ENCODE results near the gene CYTH1.
"Not testable (repeated sequence)": the region's sequence is repeated elsewhere in the genome, so short reads cannot be mapped to it uniquely, and the experiment has no call there.

Gene CYTH1

DNA sequence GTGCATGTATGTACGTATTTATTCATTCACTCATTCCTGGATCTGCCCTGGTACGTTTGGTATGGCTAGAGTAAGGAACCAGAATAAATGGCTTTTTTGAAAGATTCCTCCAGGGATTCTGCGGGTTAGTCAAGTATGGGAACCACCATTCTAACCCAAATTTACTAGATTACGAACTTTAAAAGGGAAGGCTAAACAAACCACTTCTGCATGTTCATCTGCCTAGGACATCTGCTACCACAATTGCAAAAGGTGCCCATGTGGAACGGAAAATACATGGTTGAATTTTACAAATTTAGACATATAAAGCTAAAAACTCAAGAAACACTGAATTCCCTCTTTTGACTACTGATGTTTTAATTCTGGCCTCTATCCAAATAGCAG lies 22.1 kb downstream of the CYTH1 start:
- no peak for DNase-seq (ENCODE audit: low spot score)

DNA sequence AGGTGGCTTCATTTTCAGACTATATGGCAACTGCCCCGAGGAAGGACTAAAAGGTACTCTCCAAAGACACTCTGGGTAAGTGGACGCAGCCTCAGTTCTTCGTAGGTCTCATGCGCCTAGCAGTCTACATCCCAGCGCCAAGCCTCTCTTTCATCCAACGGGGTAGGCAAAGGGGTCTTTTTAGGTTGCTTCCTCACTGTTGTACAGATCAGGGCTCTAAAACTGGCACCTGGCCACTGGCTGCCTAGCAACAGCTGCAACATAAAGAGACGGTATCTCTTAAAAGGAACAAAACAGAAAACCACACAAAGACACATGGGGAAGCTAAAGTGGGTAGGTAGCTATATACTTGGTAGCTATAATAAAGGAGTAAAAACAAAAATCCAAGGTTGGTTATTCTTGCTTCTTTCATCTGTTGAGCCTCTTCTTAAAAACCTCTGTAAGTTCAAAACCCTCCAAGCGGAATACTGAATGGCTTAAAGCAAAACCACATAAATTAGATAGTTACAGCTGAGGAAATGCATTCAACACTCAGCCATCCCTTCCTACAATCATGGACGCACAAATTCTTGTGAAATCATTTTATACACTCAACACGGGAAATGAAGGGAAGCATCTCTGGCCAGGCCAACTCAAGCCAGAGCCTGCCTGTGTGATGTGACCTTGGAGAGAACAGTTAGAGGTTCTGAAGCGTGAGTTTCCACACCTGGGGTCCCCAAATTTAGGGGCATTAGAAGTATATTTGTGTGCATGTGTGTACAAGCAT lies 22.7 kb downstream of the CYTH1 start:
- no peak for DNase-seq (ENCODE audit: low spot score)

DNA sequence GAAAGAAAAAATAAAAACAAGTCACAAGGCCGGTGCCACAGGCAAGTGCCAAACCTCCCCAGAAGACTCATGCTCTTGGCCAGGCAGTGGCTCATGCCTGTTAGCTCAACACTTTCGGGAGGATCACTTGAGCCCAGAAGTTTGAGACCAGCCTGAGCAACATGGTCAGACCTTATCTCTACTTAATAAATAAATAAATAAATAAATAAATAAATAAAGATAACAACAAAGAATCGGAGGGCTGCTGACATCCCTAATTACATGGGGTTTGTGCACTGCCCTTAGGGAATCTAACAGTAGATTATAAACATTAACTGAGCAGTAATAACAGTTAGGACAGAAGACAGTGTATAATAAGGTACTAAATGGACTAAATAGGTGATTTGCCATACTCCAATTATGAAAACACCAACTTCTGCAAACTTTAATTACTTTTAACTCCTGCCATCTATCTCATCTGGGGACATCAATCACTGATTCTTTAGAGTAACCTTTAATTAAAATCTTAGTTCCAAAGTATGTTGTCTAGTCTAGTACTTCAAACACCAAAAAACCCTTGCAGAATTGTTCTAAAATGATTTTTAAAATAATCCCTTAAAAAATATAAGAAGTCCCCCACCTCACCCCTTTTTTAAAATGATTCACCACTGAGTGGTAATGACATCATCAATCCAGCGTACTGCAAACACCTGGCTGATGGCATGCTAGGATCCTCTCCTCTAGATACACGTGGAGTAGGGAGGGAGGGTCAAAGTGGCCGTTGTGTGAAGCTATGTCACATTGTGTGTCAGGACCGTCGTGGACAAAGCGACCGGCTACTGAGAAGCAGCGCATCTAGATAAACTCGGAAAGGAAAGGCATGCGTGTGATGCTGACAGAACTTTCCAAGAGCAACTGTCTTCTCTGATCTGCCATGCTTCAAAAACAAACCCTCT lies 28.5 kb downstream of the CYTH1 start:
- DNase-seq (ENCODE audit: low spot score), result no peak

DNA sequence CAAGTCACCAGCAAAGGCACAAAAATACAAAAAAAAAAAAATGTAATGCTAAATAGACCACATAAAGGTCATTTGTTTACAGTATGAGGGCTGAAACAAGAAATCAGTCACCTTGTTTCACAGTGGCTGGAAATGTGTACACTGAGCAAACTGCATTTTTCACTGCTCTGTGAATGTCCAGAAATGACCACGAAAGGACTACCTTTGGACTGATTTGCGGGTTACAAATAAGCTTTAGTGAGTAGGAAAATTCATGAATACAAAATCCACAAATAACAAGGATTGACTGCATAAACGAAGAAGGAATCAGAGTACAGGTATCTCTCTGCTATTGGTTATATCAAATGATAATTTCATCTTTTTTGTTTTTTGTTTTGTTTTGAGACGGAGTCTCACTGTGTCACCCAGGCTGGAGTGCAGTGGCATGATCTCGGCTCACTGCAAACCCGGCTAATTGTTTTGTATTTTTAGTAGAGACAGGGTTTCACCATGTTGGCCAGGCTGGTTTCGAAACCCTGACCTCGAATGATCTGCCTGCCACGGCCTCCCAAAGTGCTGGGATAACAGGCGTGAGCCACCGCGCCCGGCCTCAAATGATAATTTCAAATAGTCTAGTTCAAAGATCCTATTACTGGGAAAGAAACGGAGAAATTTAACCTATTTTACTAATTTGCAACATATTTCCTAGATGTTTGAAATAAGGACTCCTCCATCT lies 30.5 kb downstream of the CYTH1 start:
- DNase-seq (ENCODE audit: low spot score), result no peak

DNA sequence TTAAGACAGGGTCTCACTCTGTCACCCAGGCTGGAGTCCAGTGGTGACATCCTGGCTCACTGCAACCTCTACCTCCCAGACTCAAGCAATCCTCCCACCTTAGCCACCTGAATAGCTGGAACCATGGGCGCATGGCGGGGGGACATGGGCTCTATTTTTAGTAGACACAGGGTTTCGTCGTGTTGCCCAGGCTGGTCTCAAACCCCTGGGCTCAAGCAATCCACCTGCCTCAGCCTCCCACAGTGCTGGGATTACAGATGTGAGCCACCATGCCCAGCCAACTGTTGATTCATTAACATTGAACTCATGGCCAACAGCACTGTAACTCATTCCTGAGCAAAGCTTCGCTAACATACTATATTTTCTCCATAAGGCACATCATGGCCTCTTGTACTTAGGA lies 31.1 kb downstream of the CYTH1 start:
- not testable (repeated sequence) for DNase-seq (ENCODE audit: low spot score)

DNA sequence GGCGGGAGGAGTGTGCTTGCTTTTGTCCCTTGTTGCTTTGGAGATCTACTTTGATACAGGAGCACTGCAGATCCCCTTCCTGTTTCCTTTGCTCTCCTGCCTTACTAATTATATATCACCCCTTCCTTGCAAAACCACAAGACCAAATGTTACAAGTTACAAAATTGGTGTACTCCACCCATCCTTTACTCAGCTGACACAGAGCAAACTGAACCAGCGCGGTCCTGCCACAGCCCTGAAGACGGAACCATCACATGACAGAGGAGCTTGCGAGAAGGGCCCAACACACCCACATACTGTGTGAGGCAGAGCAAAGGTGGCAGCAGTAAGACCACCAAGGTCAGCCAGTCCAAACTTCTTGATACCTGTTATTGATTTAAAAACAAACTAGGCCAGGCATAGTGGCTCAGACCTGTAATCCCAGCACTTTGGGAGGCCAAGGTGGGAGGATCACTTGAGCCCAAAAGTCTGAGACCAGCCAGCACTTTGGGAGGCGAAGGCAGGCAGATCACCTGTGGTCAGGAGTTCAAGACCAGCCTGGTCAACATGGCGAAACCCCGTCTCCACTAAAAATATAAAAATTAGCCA lies 33.2 kb downstream of the CYTH1 start:
- peak; percentile 67 for DNase-seq (ENCODE audit: low spot score)

DNA sequence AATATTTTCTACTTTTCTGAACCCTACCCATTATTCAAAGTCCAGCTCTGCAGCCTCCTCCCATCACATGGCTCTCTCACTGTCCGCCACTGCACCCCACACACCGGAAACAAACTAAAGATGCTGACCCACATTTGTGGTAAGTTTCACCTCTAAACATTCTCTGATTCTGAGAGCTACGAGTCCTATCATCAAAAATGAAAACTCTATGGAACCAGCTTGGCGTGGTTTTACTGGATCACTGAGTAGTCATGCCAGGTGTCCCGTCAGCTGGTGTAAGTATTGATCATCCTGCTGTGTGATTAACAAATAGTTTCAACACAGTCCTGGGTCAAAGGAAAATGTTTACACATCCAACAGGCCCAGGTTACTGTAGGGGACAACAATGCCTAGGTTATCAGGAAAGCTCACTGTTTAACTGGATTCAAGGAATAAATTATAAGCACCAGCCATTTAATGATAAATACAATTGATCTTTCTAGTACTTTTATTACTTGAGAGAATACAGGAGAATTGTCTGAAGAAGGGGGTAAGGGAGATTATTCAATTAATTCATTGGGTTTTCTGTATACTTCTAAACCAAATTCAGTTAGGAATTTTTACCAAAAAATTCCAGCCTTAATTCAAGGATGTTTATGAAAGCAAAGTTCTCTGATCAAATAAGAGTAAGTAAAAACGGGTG lies 33.9 kb downstream of the CYTH1 start:
- DNase-seq (ENCODE audit: low spot score), result no peak

DNA sequence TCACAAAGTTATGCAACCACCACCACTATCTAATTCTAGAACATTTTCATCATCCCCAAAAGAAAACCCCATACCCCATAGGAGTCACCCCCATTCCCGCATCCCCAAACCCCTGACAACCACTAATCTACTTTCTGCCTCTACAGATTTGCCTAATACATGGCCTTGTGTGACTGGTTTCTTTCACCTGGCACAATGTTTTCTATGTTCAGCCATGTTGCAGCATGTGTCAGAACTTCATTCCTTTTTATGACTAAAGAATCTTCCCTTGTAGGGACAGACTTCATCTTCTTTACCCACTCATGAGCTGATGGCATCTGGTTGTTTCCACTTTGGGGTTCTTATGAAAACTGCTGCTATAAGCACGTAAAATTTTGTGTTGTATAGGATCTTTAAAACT lies 34.6 kb downstream of the CYTH1 start:
- DNase-seq (ENCODE audit: low spot score), result no peak

DNA sequence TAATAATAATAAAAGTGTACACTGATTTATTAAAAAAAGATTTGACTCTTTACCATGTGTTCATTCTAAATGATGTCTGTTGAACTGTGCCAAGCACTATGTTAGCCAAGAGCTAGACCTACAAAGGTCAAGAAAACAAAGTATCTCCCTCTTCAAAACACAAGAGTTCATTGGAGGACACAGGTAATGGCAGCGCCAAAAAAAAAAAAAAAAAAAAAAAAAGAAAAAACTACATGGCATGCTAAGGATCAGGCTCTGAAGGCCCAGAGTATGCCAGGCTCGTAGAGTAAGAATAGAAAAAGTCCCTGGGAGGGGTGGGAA lies 35.2 kb downstream of the CYTH1 start:
- no peak for DNase-seq (ENCODE audit: low spot score)

DNA sequence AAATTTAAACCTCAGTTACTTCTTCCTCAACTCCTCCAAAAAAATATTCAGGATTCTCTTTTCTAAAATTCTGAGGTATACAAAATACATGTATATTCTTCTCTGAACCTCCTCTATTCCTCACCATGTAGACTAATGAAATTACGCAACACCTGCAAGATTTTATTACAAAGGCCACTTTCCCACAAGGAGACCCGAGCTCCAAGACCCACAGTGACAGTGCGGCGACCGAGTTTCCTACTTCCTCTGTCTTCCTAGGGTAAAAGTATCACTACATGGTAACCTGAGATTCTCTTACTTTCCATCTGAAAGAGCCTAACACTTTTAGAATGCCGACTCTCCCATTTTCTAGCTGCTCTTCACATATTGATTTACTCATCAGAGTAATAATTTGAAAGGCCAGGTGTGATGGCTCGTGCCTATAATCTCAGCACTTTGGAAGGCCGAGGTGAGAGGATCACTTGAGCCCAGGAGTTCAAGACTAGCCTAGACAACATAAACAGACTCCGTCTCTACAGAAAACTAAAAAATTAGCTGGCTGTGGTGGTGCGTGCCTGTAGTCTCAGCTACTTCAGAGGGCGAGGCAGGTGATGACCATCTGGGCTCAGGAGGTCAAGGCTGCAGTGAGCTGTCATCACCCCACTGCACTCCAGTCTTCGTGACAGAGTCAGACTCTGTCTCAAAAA lies 35.7 kb downstream of the CYTH1 start:
- no peak for DNase-seq (ENCODE audit: low spot score)

DNA sequence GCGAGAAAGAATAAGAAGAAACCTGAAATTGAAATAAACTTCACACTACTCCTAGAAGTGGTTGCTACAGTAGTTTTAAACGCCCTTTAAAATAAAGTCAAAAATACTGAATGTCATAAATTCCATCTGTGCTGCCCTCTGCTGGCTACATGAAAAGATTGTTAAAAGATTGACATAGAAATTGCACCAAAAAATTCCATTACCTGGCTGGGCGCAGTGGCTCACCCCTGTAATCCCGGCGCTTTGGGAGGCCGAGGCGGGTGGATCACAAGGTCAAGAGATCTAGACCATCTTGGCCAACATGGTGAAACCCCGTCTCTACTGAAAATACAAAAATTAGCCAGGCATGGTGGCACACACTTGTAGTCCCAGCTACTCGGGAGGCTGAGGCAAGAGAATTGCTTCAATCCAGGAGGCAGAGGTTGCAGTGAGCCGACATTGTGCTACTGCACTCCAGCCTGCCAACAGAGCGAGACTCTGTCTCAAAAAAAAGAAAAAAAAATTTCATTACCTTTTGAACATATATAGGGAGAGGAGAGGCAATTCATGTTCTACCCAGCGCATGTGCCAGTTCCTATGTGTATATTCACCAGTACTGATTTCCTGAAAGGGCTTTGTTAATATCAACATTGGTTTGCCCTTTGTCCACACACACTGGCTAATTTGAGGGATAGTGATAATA lies 36.5 kb downstream of the CYTH1 start:
- peak; percentile 65 for DNase-seq (ENCODE audit: low spot score)

DNA sequence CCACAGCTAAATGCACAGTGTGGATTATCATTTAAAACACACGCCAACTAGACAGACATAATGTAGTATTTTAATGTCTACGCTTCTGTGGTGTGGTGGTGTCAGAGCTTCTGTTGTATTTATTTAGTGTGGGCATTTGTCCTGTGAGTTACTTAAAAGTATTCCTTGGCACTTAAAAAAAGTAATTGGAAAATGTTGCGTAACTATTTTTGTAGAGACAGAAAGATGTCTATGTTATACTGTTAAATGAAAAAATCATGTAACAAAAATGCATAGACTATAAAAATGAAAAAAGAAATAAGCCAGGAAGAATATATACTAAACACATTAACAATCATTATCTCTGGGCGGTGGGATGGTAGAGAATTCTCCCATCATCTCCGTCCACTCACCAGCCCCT lies 39.2 kb downstream of the CYTH1 start:
- no peak for DNase-seq (ENCODE audit: low spot score)

DNA sequence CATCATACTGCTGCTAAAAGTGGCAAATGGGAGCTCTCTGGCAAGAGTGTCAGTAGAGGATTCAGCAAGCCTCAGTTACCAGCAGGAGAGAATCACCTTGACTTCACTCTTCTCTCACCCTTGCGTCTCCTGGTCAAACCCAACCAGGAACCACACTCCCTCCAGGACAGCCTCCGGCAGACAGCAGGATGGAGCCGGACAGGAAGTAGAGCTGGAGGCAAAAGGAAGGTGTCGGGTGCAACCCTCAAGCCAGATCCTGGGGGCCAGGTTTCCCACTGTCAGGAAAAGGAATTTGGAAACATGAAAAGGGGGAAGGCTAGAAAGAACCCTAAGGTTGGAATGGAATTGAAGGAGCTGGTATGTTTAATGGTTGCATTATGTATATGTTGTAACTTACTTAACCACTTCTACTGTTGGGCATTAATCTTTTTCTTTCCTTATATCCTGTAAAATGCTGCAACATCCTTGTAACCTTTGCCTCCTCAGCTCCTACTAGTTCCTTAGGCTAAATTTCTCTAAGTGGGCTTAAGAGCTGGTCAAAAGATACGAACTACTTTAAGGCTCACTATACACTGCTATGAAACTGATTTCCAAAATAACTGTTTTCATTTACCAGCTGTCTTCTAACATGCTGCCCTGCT lies 40.3 kb downstream of the CYTH1 start:
- DNase-seq (ENCODE audit: low spot score), result no peak

DNA sequence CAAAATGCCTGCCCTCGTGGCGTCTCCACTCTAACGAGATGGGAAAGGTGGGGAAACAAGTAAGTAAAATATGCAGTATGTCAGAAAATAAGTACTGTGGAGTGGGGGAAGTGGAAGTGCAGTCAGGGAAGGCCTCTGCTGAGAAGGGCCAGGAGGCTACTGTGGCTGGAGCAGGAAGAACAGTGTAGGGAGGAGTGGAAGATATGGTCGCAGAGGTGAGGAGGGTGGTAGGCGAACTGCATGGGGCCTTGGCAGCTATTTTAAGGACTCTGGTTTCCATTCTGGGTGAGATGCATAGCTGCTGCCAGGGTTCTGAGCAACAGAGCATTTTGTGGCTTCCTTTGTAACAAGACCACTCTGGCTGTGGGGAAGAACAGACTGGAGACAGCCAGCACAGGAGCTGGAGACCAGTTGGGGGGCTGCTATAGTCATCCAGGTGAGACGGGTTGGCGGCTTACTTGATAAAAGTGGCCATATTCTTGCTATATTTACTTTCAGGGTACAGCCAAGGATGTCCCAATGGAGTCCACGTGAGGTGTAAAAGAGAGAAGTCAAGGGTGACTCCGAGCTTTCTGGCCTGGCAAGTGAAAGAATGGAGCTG lies 42.6 kb downstream of the CYTH1 start:
- DNase-seq (ENCODE audit: low spot score), result no peak

DNA sequence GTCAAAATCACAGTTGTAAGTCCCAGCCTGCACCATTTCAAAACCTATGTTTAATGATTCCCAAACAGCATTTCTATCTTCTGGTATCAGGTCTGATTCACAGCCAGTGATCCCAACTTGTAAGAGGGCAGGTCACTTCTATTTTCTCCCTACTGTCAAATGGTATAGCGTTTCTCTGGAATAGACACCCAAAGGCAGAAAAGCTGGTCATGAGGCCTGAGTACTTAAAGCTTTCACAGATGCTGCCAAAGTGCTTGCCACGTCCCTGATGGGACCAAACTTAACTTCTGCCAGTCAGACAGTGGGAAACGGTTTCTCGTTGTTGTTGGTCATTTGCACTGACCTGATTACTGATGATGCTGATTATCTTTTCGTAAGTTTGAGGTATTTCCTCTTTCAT lies 43.4 kb downstream of the CYTH1 start:
- DNase-seq (ENCODE audit: low spot score), result no peak

DNA sequence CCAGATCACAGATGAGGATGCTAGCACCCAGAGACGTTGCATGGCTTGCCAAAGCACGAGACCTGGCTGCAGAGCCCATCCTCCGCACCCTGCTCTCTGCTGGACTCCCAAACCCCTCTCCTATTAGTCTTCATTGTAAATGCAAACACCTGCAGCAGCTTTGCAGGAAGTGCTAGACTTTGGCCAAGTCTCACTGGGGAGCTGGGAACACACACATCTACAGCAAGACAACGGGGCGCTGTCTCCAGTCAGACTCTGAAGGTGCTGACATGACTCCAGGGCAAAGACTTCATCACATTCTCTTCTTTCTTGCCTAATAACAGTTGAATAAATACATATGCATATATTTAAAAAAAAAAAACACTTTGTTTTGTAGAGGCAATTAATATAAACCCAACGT lies 43.8 kb downstream of the CYTH1 start:
- no peak for DNase-seq (ENCODE audit: low spot score)

DNA sequence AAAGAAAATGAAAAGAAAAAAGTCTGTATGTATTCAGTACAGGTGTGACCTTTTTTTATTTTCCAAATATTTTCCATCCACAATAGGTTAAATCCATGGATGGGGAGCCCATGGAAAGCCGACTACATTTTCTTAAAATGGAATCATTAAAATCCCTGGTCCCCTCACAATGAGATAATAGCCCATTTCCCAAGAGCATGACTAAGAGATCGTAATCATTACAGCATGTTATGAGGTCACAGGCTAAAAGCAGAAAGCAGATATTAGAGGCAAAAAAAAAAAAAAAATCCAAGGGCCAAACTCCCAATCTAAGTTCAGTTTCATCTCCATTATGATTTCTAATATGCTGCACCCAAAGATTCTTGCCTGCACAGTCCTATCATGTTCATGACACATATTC lies 44.7 kb downstream of the CYTH1 start:
- no peak for DNase-seq (ENCODE audit: low spot score)

DNA sequence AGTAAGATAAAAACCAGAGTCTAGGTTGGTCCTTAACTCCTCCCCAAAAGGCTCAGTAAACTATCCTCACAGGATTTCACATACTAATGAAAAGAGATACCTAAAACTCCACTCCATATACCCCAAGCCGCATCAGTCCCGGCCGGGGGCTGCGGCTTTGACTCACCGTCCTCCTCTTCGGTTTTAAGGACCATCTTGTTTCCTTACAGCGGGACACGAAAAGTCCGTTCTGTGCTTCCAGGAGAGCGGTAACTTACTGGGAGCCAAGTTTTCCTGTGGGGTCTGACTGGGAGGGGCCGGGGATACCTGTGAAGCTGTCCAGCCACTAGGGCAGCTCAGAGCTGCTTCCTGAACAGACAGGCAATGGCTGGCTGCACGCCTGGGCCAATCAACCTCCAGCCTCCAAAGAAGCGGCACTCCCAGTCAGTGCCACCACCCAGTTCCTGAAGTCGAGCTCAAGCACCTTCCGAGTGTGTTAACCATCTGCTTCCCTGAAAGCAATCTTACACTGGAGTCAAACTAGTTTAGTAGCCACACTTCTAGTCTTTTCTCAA lies 45.5 kb downstream of the CYTH1 start:
- peak; percentile 67 for DNase-seq (ENCODE audit: low spot score)

DNA sequence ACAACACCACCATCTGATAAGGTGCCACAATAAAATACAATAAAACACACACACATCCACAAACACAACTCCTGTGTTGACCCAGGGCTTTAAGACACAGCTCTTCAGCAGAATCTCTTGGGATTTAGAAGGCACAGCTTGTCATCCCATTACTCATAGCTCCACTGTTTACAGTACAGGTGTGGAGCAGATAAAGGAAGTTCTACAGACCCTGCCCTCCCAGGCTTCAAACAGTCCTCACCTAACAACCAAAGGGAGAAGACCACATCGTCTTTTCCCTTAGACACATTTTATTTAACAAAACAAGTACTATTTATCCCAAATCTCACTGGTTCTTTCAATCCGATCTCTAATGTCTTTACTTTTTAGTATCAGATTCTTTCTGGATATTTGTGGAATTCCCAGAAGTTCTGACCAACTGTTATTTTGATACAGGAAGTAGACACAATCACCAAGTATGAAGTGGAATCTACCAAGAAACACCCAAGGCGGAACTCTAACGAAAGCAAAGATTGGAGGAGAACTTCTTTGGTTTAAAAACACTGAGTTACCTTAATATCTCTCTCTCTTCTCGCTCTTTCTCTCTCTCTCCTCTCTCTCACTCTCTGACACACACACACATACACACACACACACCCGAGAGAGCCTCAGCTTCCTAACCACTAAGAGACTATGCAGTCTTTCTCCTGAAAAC lies 46.1 kb downstream of the CYTH1 start:
- DNase-seq (ENCODE audit: low spot score), result no peak

Measured in Ammon's horn (tissue), 1 donor.